Measurements from ENCODE around the gene NPC2.

NPC2 gene

DNA sequence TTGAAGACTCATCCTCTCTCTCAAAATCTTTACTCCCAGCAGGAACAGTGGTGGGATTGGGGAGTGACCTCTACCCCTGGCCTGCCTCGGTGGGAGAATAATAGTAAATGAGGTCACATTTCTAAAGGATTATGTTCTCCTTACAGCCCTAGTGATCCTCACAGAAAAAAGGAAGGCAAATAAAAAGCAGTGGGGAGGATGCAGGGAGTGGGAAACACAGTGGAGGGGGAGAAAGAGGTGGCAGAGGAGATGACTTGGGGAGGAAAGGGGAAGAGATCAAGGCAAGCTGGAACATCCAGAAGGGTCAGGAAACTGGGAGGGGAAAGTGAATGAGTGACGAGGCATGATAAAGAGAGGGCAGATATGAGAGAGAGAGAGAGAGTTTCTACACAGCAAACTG lies 58.8 kb downstream of the NPC2 start:
- DNase-seq (ENCODE audit: low spot score), result no peak
- no peak for TF ChIP-seq CTCF (IDR thresholded peaks at IDR 0.05; ENCODE audit: extremely low read depth, missing control alignments)

GRCh38 chr14:74429991-74430390 lies 63.1 kb downstream of the NPC2 start:
- TF ChIP-seq CTCF (IDR thresholded peaks at IDR 0.05; ENCODE audit: extremely low read depth, missing control alignments), result no peak
- no peak for DNase-seq (ENCODE audit: low spot score)
